Panc1 (cell line): ENCODE data around the gene DCBLD2. TPM values are rescaled to one million over a fixed set of nuclear protein-coding genes. Genes with fewer than 3 reads are reported as not detected.

Source experiments
- ATAC-seq: fragments of 200-7000 bp; cut with Tn5 transposase; 2 replicates; pipeline ENCODE4 v1.9.1; 2020; ENCODE audit warnings: mild to moderate bottlenecking, moderate library complexity
- BruUV-seq: library from RNA; stranded (reverse); fragments of 400-500 nt; replicated peaks from 2 replicates; lab custom pipeline; 2021; lab: Mats Ljungman, UMichigan
- CTCF ChIA-PET: fragments of 300-600 bp; sonication (Branson Sonifier 250); formaldehyde crosslinking; loops from one replicate; lab custom pipeline; 2022; ENCODE audit warnings: antibody characterized with exemption; lab: Charles Lee
- POLR2A ChIA-PET: fragments of 300-600 bp; sonication (Branson Sonifier 250); formaldehyde crosslinking; loops from one replicate; lab custom pipeline; 2022; ENCODE audit warnings: antibody characterized with exemption; lab: Charles Lee
- DNase-seq: peaks from one replicate; pipeline ENCODE4 v3.0.0-alpha.2; 2010; ENCODE audit warnings: low read depth, low spot score
- H3K27ac ChIP-seq: 2 replicates; pipeline ENCODE4 v1.5.1; 2011; ENCODE audit warnings: mild to moderate bottlenecking, low read length, inconsistent platforms
- H3K27me3 ChIP-seq: fragments of 200-500 bp; sonication (Bioruptor generic); 2 replicates; pipeline ENCODE4 v1.6.0; 2014; ENCODE audit warnings: low read length, inconsistent platforms; ENCODE audit not compliant: control insufficient read depth, insufficient read depth
- H3K36me3 ChIP-seq: fragments of 200-500 bp; sonication (Bioruptor generic); 2 replicates; pipeline ENCODE4 v1.5.1; 2014; ENCODE audit warnings: inconsistent platforms, mild to moderate bottlenecking, low read length, moderate library complexity; ENCODE audit not compliant: control insufficient read depth, insufficient read depth
- H3K4me1 ChIP-seq: 2 replicates; pipeline ENCODE4 v1.5.1; 2011; ENCODE audit warnings: inconsistent platforms, mild to moderate bottlenecking, low read length, moderate library complexity; ENCODE audit not compliant: control insufficient read depth, insufficient read depth
- H3K4me3 ChIP-seq, 2 experiments: 2 replicates each; pipeline ENCODE4 v1.5.1; 2011 to 2012; ENCODE audit warnings: low read depth in 2 of 2, low read length in 2 of 2, mild to moderate bottlenecking in 2 of 2, inconsistent platforms in 1 of 2, moderate library complexity in 1 of 2
- H3K9me3 ChIP-seq: fragments of 200-500 bp; sonication (Bioruptor generic); 2 replicates; pipeline ENCODE4 v1.5.1; 2014; ENCODE audit warnings: low read depth, mild to moderate bottlenecking, inconsistent platforms, low read length, moderate library complexity; ENCODE audit not compliant: control insufficient read depth, insufficient read depth
- CTCF ChIP-seq: fragments of 450-650 bp; IDR thresholded peaks from 2 replicates; pipeline ENCODE4 v1.5.1; 2017; ENCODE audit warnings: mild to moderate bottlenecking
- POLR2AphosphoS5 ChIP-seq: IDR thresholded peaks from 2 replicates; pipeline ENCODE4 v1.6.1; 2012; ENCODE audit warnings: mild to moderate bottlenecking, low read depth, low read length, moderate library complexity
- REST ChIP-seq, 2 experiments: IDR thresholded peaks; 2 replicates each; pipeline ENCODE4 v1.6.1; 2011 to 2012; ENCODE audit warnings: low read depth in 2 of 2, control low read depth in 1 of 2, low read length in 1 of 2, mild to moderate bottlenecking in 1 of 2, moderate library complexity in 1 of 2; ENCODE audit not compliant: insufficient read depth in 1 of 2
- SIN3A ChIP-seq: IDR thresholded peaks from 2 replicates; pipeline ENCODE4 v1.6.1; 2012; ENCODE audit warnings: low read depth, mild to moderate bottlenecking, low read length, moderate library complexity, borderline replicate concordance; ENCODE audit not compliant: insufficient read depth
- TCF7L2 ChIP-seq: IDR thresholded peaks from 2 replicates; pipeline ENCODE4 v1.6.1; 2011; ENCODE audit warnings: mild to moderate bottlenecking, low read depth, low read length, inconsistent platforms
- in situ Hi-C: cut with HindIII; loops from 2 replicates; pipeline ENCODE4 v1.10.0; 2016; ENCODE audit warnings: low sequenced_read_pairs, low pct_unique_long_range_greater_than_20kb
- intact Hi-C: fragments of 100-400 bp; cut with micrococcal nuclease; formaldehyde crosslinking; loops from one replicate; pipeline ENCODE4 v1.10.0; 2022; ENCODE audit not compliant: unreplicated experiment
- total RNA-seq: library from RNA; stranded (reverse); gene quantifications from one replicate; pipeline ENCODE4 v1.2.1, GENCODE V29; 2021; ENCODE audit not compliant: unreplicated experiment

Gene DCBLD2
- total RNA-seq, 1 experiment from 2014 or later, result 54.4 TPM

DNA sequence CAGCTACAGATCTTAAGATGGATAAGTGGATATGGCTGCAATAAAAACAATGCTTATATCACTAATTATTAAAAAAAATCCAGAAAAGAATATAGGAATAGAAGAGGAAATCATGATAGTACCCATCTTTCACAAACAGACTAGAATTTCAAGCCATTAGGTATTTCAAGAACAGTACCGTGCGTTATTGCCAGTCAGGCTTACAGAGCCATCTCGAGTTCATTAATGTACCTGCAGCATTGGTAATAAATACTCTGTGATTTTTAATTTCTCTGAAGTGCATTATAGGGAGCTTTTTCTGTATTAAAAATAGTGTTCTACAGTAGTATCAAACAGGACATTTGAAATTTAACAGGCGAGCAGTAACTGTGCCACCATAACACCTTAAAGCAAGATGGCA is 102.7 kb downstream of the DCBLD2 start:
- Histone ChIP-seq H3K9me3 (no peaks in the 10 kb centered on the region), H3K27me3 (no peaks in the 10 kb centered on the region), H3K4me3 (no peak overlapping the region), H3K27ac (no peak overlapping the region), H3K4me1 (no peaks in the 10 kb centered on the region), H3K36me3 (peaks cover 5% of the 10 kb centered on the region; the same call in 1 of the 2 replicates)
- intact Hi-C loops (no loop called here), in situ Hi-C loops (no loop called here)
- no peak for ATAC-seq
- TF ChIP-seq SIN3A, result no peak
- no TSS peak for BruUV-seq
- CTCF ChIA-PET, result no interaction called here
- no peak for DNase-seq
- POLR2A ChIA-PET, result no interaction called here

DNA sequence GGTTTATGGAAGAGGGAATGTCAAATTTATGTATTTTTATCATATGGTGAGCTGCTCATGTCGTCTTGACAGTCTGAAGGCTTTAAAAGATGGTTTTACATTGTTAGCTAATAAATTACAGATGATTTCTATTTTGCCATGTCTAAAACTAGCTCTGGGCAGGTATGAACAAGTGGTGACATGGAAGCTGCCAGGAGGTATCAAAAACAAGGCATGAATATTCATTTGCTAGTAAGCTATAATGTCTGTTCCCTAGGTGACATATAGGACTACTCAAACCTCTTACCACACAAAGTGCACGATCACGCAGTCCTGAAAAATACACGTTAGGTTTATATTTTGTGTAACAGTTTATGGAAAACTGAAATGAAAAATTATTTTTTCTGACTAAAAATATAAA is 103.6 kb downstream of the DCBLD2 start:
- H3K4me1 ChIP-seq, result no peaks in the 10 kb centered on the region
- in situ Hi-C loops (no loop called here), intact Hi-C loops (no loop called here)
- BruUV-seq, result no TSS peak
- DNase-seq (no peak), ATAC-seq (no peak)
- CTCF ChIA-PET, result no interaction called here
- peaks cover 5% of the 10 kb centered on the region; the same call in 1 of the 2 replicates for H3K36me3 ChIP-seq
- no peak overlapping the region for H3K4me3 ChIP-seq
- no peak overlapping the region for H3K27ac ChIP-seq
- POLR2A ChIA-PET, result no interaction called here
- no peaks in the 10 kb centered on the region for H3K27me3 ChIP-seq
- no peaks in the 10 kb centered on the region for H3K9me3 ChIP-seq
- TF ChIP-seq CTCF (no peak), SIN3A (no peak), POLR2AphosphoS5 (no peak), REST (IDR thresholded peaks at IDR 0.05; ENCODE audit: insufficient read depth in 1 of 2, low read depth in 2 of 2, low read length in 1 of 2) (no peak), TCF7L2 (no peak)

DNA sequence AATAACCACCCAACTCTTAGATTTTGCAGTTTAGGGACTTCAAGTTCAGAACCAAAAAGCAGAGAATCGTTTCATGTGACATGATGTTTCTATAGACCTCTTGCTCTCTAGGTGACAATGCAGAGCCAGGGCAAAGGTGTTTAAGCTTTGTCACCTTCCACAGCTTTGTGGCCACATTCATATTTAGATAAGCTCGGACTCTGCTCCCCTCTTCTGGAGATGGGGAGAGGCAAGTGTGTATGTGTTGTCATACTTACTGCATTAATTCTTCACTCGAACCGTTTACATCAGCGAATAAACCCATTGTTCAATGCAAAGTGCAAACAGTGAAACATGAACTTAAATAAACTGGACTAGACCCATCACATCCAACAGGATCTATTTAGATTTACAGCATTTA is 105.2 kb downstream of the DCBLD2 start:
- Histone ChIP-seq H3K27me3 (no peaks in the 10 kb centered on the region), H3K27ac (no peak overlapping the region), H3K4me1 (no peaks in the 10 kb centered on the region), H3K4me3 (no peak overlapping the region), H3K9me3 (no peaks in the 10 kb centered on the region), H3K36me3 (peaks cover 5% of the 10 kb centered on the region; the same call in 1 of the 2 replicates)
- in situ Hi-C loops, result no loop called here
- DNase-seq, result no peak
- POLR2A ChIA-PET, result no interaction called here
- ATAC-seq, result no peak
- CTCF ChIA-PET, result no interaction called here
- TSS peak; percentile 39 for BruUV-seq
- intact Hi-C loops, result no loop called here
- TF ChIP-seq REST (IDR thresholded peaks at IDR 0.05; ENCODE audit: insufficient read depth in 1 of 2, low read depth in 2 of 2, low read length in 1 of 2) (no peak), SIN3A (no peak), TCF7L2 (no peak), CTCF (no peak), POLR2AphosphoS5 (no peak)
